Measurements from ENCODE around the gene IL15RA. TPM values are rescaled to one million over a fixed set of nuclear protein-coding genes. Genes with fewer than 3 reads are reported as not detected.
"Not testable (repeated sequence)": the region's sequence is repeated elsewhere in the genome, so short reads cannot be mapped to it uniquely, and the experiment has no call there.

The IL15RA gene
- polyA plus RNA-seq, 3 donors: 19.8 to 29.6 (median 23.2) TPM

- WGBS, 3 donors: 1 to 2% (median 1%) methylated on average over 50 to 82 of the region's 82 CpGs
Measured at GRCh38 chr10:5976512-5977470, 552 bp downstream of the IL15RA start.

GRCh38 chr10:5975641-5976473 lies 1.5 kb downstream of the IL15RA start:
- no peak overlapping the region for H3K27ac ChIP-seq (ENCODE audit: low read depth, low read length)
- WGBS, 3 donors: 63 to 72% (median 66%) methylated on average over 20 of the region's 20 CpGs

More at GRCh38 chr10:5976512-5977470, 552 bp downstream of the IL15RA start:
- peak overlapping the region; percentile 74 for H3K27ac ChIP-seq (ENCODE audit: low read depth, low read length)

GRCh38 chr10:5973069-5973468 lies 4.3 kb downstream of the IL15RA start:
- 72 to 98% (median 97%) methylated on average over 4 of the region's 4 CpGs for WGBS, 3 donors
- H3K27ac ChIP-seq (ENCODE audit: low read depth, low read length): no peak overlapping the region

GRCh38 chr10:5971886-5972285 lies 5.5 kb downstream of the IL15RA start:
- WGBS, 3 donors: 36 to 69% (median 36%) methylated on average over 4 of the region's 4 CpGs
- H3K27ac ChIP-seq (ENCODE audit: low read depth, low read length): no peak overlapping the region

- no peak overlapping the region for H3K27ac ChIP-seq (ENCODE audit: low read depth, low read length)
- WGBS, 3 donors: 27 to 56% (median 50%) methylated on average over 8 of the region's 8 CpGs
Measured at GRCh38 chr10:5971315-5971832, 6.0 kb downstream of the IL15RA start.

GRCh38 chr10:5970527-5970926 lies 6.8 kb downstream of the IL15RA start:
- 76 to 99% (median 93%) methylated on average over 3 of the region's 3 CpGs for WGBS, 3 donors
- no peak overlapping the region for H3K27ac ChIP-seq (ENCODE audit: low read depth, low read length)

GRCh38 chr10:5970066-5970465 lies 7.3 kb downstream of the IL15RA start:
- H3K27ac ChIP-seq (ENCODE audit: low read depth, low read length): no peak overlapping the region
- 79 to 96% (median 89%) methylated on average over 2 of the region's 2 CpGs for WGBS, 3 donors

GRCh38 chr10:5968681-5969453 lies 8.5 kb downstream of the IL15RA start:
- H3K27ac ChIP-seq (ENCODE audit: low read depth, low read length): no peak overlapping the region
- WGBS, 3 donors: 62 to 95% (median 93%) methylated on average over 9 of the region's 9 CpGs

- no peak overlapping the region for H3K27ac ChIP-seq (ENCODE audit: low read depth, low read length)
- WGBS, 3 donors: 81 to 96% (median 91%) methylated on average over 5 of the region's 5 CpGs
Measured at GRCh38 chr10:5968037-5968680, 9.2 kb downstream of the IL15RA start.

GRCh38 chr10:5965266-5965665 lies 12.1 kb downstream of the IL15RA start:
- H3K27ac ChIP-seq (ENCODE audit: low read depth, low read length): no peak overlapping the region
- WGBS, 3 donors: 27 to 93% (median 79%) methylated on average over 8 of the region's 8 CpGs

GRCh38 chr10:5964736-5965135 lies 12.6 kb downstream of the IL15RA start:
- WGBS, 3 donors: 90 to 96% (median 94%) methylated on average over 13 of the region's 13 CpGs
- H3K27ac ChIP-seq (ENCODE audit: low read depth, low read length): no peak overlapping the region

- 82 to 91% (median 84%) methylated on average over 10 of the region's 10 CpGs for WGBS, 3 donors
- no peak overlapping the region for H3K27ac ChIP-seq (ENCODE audit: low read depth, low read length)
Measured at GRCh38 chr10:5963591-5963990, 13.8 kb downstream of the IL15RA start.

GRCh38 chr10:5963071-5963470 lies 14.3 kb downstream of the IL15RA start:
- H3K27ac ChIP-seq (ENCODE audit: low read depth, low read length): no peak overlapping the region
- 87 to 94% (median 88%) methylated on average over 7 of the region's 7 CpGs for WGBS, 3 donors

GRCh38 chr10:5962358-5962940 lies 14.9 kb downstream of the IL15RA start:
- WGBS, 3 donors: 94 to 97% (median 97%) methylated on average over 10 of the region's 10 CpGs
- not testable (repeated sequence) for H3K27ac ChIP-seq (ENCODE audit: low read depth, low read length)

GRCh38 chr10:5961405-5962100 lies 15.8 kb downstream of the IL15RA start:
- WGBS, 3 donors: 89 to 95% (median 94%) methylated on average over 28 to 29 of the region's 29 CpGs

GRCh38 chr10:5960973-5961275 lies 16.4 kb downstream of the IL15RA start:
- WGBS, 3 donors: 95 to 96% (median 96%) methylated on average over 10 of the region's 10 CpGs
- not testable (repeated sequence) for H3K27ac ChIP-seq (ENCODE audit: low read depth, low read length)

More at GRCh38 chr10:5961405-5962100, 15.8 kb downstream of the IL15RA start:
- H3K27ac ChIP-seq (ENCODE audit: low read depth, low read length): no peak overlapping the region

Measured in adipose tissue (tissue), 3 donors.